Measurements from ENCODE around the gene F2RL2. TPM values are rescaled to one million over a fixed set of nuclear protein-coding genes. Genes with fewer than 3 reads are reported as not detected.

Gene F2RL2, protein sequence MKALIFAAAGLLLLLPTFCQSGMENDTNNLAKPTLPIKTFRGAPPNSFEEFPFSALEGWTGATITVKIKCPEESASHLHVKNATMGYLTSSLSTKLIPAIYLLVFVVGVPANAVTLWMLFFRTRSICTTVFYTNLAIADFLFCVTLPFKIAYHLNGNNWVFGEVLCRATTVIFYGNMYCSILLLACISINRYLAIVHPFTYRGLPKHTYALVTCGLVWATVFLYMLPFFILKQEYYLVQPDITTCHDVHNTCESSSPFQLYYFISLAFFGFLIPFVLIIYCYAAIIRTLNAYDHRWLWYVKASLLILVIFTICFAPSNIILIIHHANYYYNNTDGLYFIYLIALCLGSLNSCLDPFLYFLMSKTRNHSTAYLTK
- 15.9 and 24.7 TPM in 2 replicates for total RNA-seq

DNA sequence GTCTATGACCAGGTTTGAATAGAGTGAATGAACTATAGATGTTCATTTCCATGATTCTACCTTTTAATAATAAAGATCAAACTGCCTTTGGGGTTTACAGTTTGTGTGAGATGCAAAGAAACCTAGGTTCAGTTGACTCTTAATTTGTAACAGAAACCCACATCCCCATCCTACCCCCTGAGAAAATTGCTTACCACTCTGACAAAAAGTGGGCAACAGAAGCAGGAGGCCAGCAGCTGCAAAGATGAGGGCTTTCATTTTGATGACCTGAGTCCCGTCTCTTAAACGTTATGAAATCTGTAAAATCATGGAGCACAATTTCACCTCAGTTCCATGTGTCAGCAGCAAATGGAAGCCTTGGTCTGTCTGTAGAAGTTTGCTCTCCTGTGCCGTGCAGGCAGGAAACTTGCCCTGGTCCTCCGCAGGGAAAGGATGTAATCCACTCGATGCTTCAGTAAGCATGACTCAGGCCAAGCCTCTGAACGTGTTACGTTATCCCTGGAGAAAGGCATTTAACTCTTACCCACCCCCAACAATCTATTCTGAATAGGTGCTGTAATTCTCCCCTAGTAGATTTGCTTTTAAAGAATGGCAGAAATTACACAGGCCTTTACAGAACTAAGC, at the start of gene F2RL2:
Gene F2RL2, minus strand, starts transcription at position 431 of the 624 bp plus-strand sequence. Its CDS starts 173 bp downstream, at position 258.

Other genes starting within 250 kb of the F2RL2 start
- 0.12 and 0.16 TPM in 2 replicates for gene IQGAP2, start 220.1 kb downstream of the F2RL2 start, total RNA-seq
- gene F2R, start 92.7 kb upstream of the F2RL2 start, total RNA-seq: 34.7 and 51.2 TPM in 2 replicates
- gene F2RL1, start 195.6 kb upstream of the F2RL2 start, total RNA-seq: 2.6 and 3.9 TPM in 2 replicates
- not detected in 2 replicates for gene S100Z, start 226.6 kb upstream of the F2RL2 start, total RNA-seq